Measurements from ENCODE around the gene CCDC85C. TPM values are rescaled to one million over a fixed set of nuclear protein-coding genes. Genes with fewer than 3 reads are reported as not detected.

CCDC85C gene
- total and polyA plus RNA-seq, 7 donors, result 1.8 to 21.0 (median 7.9) TPM

DNA sequence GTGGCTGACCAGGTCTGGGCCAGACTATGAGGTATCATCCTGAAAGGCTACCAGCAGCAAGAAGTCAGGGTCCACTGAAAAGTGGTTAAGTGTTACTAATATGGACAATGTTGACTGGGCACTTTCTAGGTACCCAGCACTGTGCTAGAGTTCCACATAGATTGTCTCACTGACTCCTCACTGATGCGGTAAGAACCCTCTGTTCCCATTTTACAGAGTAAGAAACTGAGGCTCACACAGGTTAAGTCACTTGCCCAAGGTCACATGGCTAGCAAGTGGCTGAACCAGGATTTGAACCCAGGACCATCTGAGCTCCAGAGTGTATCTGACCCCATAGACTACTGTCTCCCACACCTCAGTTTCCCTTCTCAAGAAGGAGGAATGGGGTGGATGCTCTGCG is 4.6 kb upstream of the CCDC85C start:
- no peaks in the 10 kb centered on the region for H3K36me3 ChIP-seq (ENCODE audit: insufficient read depth in 1 of 2, low read depth in 1 of 2)
- TF ChIP-seq, protein P1, sequence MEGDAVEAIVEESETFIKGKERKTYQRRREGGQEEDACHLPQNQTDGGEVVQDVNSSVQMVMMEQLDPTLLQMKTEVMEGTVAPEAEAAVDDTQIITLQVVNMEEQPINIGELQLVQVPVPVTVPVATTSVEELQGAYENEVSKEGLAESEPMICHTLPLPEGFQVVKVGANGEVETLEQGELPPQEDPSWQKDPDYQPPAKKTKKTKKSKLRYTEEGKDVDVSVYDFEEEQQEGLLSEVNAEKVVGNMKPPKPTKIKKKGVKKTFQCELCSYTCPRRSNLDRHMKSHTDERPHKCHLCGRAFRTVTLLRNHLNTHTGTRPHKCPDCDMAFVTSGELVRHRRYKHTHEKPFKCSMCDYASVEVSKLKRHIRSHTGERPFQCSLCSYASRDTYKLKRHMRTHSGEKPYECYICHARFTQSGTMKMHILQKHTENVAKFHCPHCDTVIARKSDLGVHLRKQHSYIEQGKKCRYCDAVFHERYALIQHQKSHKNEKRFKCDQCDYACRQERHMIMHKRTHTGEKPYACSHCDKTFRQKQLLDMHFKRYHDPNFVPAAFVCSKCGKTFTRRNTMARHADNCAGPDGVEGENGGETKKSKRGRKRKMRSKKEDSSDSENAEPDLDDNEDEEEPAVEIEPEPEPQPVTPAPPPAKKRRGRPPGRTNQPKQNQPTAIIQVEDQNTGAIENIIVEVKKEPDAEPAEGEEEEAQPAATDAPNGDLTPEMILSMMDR (IDR thresholded peaks at IDR 0.05), result no peak
- ATAC-seq, result no peak
- H3K4me3 ChIP-seq, result no peak overlapping the region
- WGBS, 3 donors, result 93 to 96% (median 95%) methylated on average over 2 of the region's 2 CpGs
- H3K4me1 ChIP-seq, result peaks cover under 1% of the 10 kb centered on the region
- H3K27ac ChIP-seq, result no peak overlapping the region
- no peak for DNase-seq
- no peaks in the 10 kb centered on the region for H3K27me3 ChIP-seq (ENCODE audit: insufficient read depth in 3 of 3, low read length in 2 of 3)
- no peaks in the 10 kb centered on the region for H3K9me3 ChIP-seq
- intact Hi-C loops (cut with DNase I), result loop anchor here in 1 of 2 donors (5.0 kb wide), 1 partner anchor 36 kb away; no protein-coding TSS in a partner anchor

DNA sequence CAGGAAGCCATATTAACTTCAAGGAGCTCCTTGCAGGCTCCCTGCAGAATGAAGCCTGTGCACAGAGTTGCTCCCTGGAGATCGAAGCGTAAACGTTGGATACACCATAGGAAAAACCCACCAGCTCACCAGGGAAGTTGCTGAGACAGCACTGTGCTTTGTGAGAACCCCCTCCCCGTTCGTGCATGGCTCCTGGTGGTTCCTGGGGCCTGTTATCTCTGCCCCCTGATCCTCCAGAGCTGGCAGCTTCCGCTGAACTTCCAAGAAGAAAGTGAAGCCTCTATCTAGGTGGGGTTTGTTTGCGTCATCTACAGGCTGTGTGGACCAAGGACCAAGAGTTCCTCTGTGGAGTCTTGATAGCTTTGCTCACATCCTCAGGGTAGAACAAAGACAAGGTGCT is 2.4 kb upstream of the CCDC85C start:
- DNase-seq (no peak), ATAC-seq (no peak)
- Histone ChIP-seq H3K9me3 (no peaks in the 10 kb centered on the region), H3K27ac (no peak overlapping the region), H3K36me3 (ENCODE audit: insufficient read depth in 1 of 2, low read depth in 1 of 2) (no peaks in the 10 kb centered on the region), H3K4me1 (peaks cover 12% of the 10 kb centered on the region), H3K27me3 (ENCODE audit: insufficient read depth in 3 of 3, low read length in 2 of 3) (no peaks in the 10 kb centered on the region), H3K4me3 (no peak overlapping the region)
- intact Hi-C loops (cut with DNase I), result loop anchor here in 1 of 2 donors (5.0 kb wide), 1 partner anchor 34 kb away; no protein-coding TSS in a partner anchor
- TF ChIP-seq, protein P1 (IDR thresholded peaks at IDR 0.05), result no peak
- WGBS, 3 donors, result 78 to 88% (median 88%) methylated on average over 7 of the region's 7 CpGs

DNA sequence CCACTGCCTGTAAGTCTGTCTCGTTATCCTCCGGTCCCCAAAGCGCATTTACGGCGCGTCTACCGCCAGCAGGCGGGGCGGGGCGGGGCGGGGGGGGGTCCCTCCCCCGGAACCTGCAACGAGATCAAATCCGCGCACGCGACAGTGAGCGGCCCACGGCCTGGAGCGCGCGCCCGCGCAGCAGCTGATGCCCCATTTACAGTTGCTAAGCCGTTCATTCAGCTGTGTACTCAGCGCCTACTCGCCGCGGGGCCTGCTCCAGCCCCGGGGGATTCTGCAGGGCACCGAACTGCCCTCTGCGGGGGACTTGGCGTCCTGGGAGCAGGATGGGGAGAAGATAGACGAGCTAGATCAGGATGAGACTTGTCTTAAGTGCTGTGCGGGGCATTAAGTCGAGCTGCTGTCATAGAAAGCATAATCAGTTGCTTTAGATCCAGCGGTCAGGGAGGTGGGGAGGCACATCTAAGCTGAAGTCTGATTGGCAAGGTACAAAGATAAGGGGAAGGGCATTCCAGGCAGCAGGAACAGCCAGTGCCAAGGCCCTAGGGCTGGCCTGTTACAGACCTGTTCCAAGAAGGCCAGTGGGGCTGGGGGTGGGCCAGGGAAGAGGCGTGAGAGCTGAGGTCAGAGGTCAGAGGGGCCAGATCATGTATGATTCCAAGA is 1.4 kb upstream of the CCDC85C start:
- Histone ChIP-seq H3K27ac (peak overlapping the region; percentile 87), H3K36me3 (ENCODE audit: insufficient read depth in 1 of 2, low read depth in 1 of 2) (no peaks in the 10 kb centered on the region), H3K4me3 (peak overlapping the region; percentile 96), H3K27me3 (ENCODE audit: insufficient read depth in 3 of 3, low read length in 2 of 3) (no peaks in the 10 kb centered on the region), H3K4me1 (peaks cover 12% of the 10 kb centered on the region), H3K9me3 (no peaks in the 10 kb centered on the region)
- DNase-seq (peak; percentile 60 to 79), ATAC-seq (peak; percentile 12 to 55 (median 36))
- TF ChIP-seq, protein P1 (IDR thresholded peaks at IDR 0.05), result no peak
- WGBS, 3 donors, result 4 to 5% (median 4%) methylated on average over 31 to 38 of the region's 38 CpGs
- intact Hi-C loops (cut with DNase I), result loop anchor here in 1 of 2 donors (5.0 kb wide), 1 partner anchor 33 kb away; no protein-coding TSS in a partner anchor

DNA sequence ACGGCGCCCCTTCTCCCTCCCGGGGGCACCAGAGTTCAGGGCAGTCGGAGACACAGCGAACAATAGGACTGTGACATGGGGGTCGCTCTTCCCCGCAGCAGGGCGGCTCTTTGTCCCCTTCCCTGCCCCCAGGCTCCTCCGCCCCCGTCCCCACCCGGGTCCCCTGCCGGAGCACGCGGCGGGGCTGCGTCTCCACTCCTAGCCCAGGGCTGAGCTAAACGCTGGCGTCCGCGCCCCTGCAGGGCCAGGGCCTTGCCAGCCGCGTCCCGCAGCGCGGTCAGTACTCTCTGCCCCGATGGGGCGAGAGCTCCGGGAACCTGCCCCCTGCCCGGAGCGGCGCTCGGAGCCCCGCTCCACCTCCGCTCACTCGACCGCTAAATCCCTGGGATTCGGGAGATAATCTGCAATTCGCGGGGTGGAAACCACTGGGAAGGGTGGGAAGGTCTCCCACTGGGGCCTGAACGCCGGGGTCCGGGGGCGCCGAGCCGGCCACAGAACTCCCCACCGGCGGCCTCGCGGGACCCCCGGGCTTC is 825 bp upstream of the CCDC85C start:
- Histone ChIP-seq H3K27ac (peak overlapping the region; percentile 87), H3K27me3 (ENCODE audit: insufficient read depth in 3 of 3, low read length in 2 of 3) (no peaks in the 10 kb centered on the region), H3K4me3 (peak overlapping the region; percentile 96), H3K4me1 (peaks cover 13% of the 10 kb centered on the region), H3K9me3 (no peaks in the 10 kb centered on the region), H3K36me3 (ENCODE audit: insufficient read depth in 1 of 2, low read depth in 1 of 2) (no peaks in the 10 kb centered on the region)
- intact Hi-C loops (cut with DNase I), result loop anchor here in 1 of 2 donors (5.0 kb wide), 1 partner anchor 33 kb away; no protein-coding TSS in a partner anchor
- peak; percentile 41 to 77 (median 62) for ATAC-seq
- TF ChIP-seq, protein P1 (IDR thresholded peaks at IDR 0.05), result no peak
- WGBS, 3 donors, result 0 to 1% (median 1%) methylated on average over 28 to 50 of the region's 50 CpGs
- DNase-seq, result no peak
